ENCODE results near the gene AKR1A1.
"Not testable (repeated sequence)": the region's sequence is repeated elsewhere in the genome, so short reads cannot be mapped to it uniquely, and the experiment has no call there.

Gene AKR1A1

GRCh38 chr1:45516036-45516435, 34.6 kb upstream of the AKR1A1 start:
- DNase-seq (ENCODE audit: extremely low read depth, insufficient read length) = no peak
- H3K27me3 ChIP-seq (replicated peaks; ENCODE audit: control insufficient read depth, insufficient read depth, low read length) = no peaks in the 10 kb centered on the region
- TF ChIP-seq, protein P1, sequence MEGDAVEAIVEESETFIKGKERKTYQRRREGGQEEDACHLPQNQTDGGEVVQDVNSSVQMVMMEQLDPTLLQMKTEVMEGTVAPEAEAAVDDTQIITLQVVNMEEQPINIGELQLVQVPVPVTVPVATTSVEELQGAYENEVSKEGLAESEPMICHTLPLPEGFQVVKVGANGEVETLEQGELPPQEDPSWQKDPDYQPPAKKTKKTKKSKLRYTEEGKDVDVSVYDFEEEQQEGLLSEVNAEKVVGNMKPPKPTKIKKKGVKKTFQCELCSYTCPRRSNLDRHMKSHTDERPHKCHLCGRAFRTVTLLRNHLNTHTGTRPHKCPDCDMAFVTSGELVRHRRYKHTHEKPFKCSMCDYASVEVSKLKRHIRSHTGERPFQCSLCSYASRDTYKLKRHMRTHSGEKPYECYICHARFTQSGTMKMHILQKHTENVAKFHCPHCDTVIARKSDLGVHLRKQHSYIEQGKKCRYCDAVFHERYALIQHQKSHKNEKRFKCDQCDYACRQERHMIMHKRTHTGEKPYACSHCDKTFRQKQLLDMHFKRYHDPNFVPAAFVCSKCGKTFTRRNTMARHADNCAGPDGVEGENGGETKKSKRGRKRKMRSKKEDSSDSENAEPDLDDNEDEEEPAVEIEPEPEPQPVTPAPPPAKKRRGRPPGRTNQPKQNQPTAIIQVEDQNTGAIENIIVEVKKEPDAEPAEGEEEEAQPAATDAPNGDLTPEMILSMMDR (IDR thresholded peaks at IDR 0.05; ENCODE audit: insufficient read depth, low read length, poor library complexity, severe bottlenecking) = no peak
- no peak overlapping the region for H3K4me3 ChIP-seq (replicated peaks; ENCODE audit: low read depth, low read length)
- peaks cover 31% of the 10 kb centered on the region for H3K36me3 ChIP-seq (ENCODE audit: control insufficient read depth, insufficient read depth, low read length)

DNA sequence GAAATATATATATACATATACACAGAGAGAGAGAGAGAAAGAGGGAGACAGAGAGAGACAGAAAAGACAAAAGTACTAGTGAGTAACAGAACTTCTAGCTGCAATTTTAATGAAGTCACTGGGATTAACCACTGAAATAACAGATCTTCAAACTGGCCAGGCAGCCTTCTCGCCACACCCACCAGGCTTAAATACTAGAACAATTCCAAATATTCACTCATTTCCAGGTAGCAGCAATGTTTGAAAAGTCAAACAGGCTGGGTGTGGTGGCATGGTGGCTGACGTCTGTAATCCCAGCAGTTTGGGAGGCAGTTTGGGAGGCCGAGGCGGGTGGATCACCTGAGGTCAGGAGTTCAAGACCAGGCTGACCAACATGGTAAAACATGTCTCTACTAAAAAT, 34.2 kb upstream of the AKR1A1 start:
- H3K36me3 ChIP-seq (ENCODE audit: control insufficient read depth, insufficient read depth, low read length) = peaks cover 29% of the 10 kb centered on the region
- DNase-seq (ENCODE audit: extremely low read depth, insufficient read length) = no peak
- no peak overlapping the region for H3K4me3 ChIP-seq (replicated peaks; ENCODE audit: low read depth, low read length)
- TF ChIP-seq, protein P1 (IDR thresholded peaks at IDR 0.05; ENCODE audit: insufficient read depth, low read length, poor library complexity, severe bottlenecking) = no peak
- H3K27me3 ChIP-seq (replicated peaks; ENCODE audit: control insufficient read depth, insufficient read depth, low read length) = no peaks in the 10 kb centered on the region

- not testable (repeated sequence) for H3K27me3 ChIP-seq (replicated peaks; ENCODE audit: control insufficient read depth, insufficient read depth, low read length); H3K4me3 ChIP-seq (replicated peaks; ENCODE audit: low read depth, low read length); DNase-seq (ENCODE audit: extremely low read depth, insufficient read length)
- H3K36me3 ChIP-seq (ENCODE audit: control insufficient read depth, insufficient read depth, low read length) = peaks cover 26% of the 10 kb centered on the region
These were observed 32.3 kb upstream of the AKR1A1 start for GRCh38 chr1:45518366-45518765.

DNA sequence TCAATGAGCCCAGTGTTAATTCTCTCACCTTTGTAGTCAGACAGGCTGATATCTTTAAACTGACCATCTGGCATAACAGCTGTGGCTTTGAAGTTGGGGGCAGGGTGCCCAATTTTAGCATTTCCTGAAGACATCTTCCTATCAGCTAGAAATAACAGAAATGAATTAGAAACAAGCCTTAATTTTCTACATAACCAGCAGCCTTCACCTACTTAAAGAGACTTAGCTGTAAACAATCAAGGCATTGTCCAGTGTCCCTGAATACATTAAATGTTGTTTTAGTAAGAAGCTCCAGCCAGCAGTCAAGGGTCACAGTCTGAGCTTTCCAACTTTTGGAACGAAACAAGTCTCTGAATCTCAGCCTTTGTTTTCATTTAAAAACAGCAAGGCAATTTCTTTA, 31.7 kb upstream of the AKR1A1 start:
- TF ChIP-seq, protein P1 (IDR thresholded peaks at IDR 0.05; ENCODE audit: insufficient read depth, low read length, poor library complexity, severe bottlenecking) = no peak
- no peak for DNase-seq (ENCODE audit: extremely low read depth, insufficient read length)
- H3K27me3 ChIP-seq (replicated peaks; ENCODE audit: control insufficient read depth, insufficient read depth, low read length) = no peaks in the 10 kb centered on the region
- peak overlapping the region; percentile 72 for H3K4me3 ChIP-seq (replicated peaks; ENCODE audit: low read depth, low read length)
- H3K36me3 ChIP-seq (ENCODE audit: control insufficient read depth, insufficient read depth, low read length) = peaks cover 26% of the 10 kb centered on the region

DNA sequence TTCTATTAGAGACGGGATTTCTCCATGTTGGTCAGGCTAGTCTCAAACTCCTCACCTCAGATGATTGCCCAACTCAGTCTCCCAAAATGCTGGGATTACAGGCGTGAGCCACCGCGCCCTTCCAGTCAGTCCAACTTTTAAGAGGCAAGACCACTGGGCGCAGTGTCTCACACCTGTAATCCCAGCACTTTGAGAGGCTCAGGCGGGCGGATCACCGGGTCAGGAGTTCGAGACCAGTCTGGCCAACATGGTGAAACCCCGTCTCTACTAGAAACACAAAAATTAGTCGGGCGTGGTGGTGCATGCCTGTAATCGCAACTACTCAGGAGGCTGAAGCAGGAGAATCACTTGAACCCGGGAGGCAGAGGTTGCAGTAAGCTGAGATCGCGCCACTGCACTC, 30.9 kb upstream of the AKR1A1 start:
- DNase-seq (ENCODE audit: extremely low read depth, insufficient read length); H3K27me3 ChIP-seq (replicated peaks; ENCODE audit: control insufficient read depth, insufficient read depth, low read length): not testable (repeated sequence)
- Histone ChIP-seq H3K4me3 (replicated peaks; ENCODE audit: low read depth, low read length) (peak overlapping the region; percentile 72), H3K36me3 (ENCODE audit: control insufficient read depth, insufficient read depth, low read length) (peaks cover 21% of the 10 kb centered on the region)

- TF ChIP-seq, protein P1 (IDR thresholded peaks at IDR 0.05; ENCODE audit: insufficient read depth, low read length, poor library complexity, severe bottlenecking) = peak; percentile 14
- no peaks in the 10 kb centered on the region for H3K27me3 ChIP-seq (replicated peaks; ENCODE audit: control insufficient read depth, insufficient read depth, low read length)
- DNase-seq (ENCODE audit: extremely low read depth, insufficient read length) = peak; percentile 96
- peak within 1 kb of the TSS; percentile 72 for H3K4me3 ChIP-seq (replicated peaks; ENCODE audit: low read depth, low read length)
- H3K36me3 ChIP-seq (ENCODE audit: control insufficient read depth, insufficient read depth, low read length) = peaks cover 7% of the 10 kb centered on the region
These were observed 29.0 kb upstream of the AKR1A1 start, which contains the start of gene PRDX1 for GRCh38 chr1:45521413-45522323. Gene PRDX1, minus strand, starts transcription at chr1:45521884. Its CDS starts 2,841 bp downstream, at chr1:45519043.

All from GM06990 (cell line).